Measurements from ENCODE around the gene DGKI.

Gene DGKI

GRCh38 chr7:137846827-137847567 lies at the start of gene DGKI:
Gene DGKI, minus strand, starts transcription at chr7:137846974.
- no peak for DNase-seq

GRCh38 chr7:137895301-137896221 lies 48.8 kb upstream of the DGKI start:
- DNase-seq, result no peak

DNA sequence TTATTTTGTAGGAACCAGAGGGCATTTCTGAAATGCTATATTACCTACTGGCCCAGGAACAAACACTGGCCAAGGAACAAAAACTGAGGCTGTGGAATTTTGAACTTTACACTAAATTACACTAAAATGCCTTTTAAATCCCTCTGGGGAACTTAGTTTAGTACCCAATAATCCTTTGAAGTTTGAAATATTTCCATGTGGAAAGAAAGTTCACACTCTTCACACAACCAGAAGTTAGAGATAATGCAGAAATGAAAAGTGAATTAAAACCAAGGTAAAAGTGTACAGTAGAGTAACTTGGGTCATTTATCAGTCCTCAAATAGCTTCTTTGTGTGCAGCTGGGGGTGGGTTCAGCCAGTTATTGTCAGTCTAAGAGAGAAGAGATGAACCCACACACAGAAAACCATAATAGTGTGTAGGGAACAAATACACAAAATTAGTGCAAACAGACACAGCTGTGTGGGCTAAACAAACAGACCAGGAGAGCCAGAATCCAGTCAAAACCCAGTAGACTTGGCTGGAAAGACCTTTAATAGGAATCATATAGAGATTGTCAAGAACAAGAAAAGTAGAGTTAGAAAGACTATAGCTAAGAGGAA lies 46.5 kb upstream of the DGKI start:
- no peak for DNase-seq

DNA sequence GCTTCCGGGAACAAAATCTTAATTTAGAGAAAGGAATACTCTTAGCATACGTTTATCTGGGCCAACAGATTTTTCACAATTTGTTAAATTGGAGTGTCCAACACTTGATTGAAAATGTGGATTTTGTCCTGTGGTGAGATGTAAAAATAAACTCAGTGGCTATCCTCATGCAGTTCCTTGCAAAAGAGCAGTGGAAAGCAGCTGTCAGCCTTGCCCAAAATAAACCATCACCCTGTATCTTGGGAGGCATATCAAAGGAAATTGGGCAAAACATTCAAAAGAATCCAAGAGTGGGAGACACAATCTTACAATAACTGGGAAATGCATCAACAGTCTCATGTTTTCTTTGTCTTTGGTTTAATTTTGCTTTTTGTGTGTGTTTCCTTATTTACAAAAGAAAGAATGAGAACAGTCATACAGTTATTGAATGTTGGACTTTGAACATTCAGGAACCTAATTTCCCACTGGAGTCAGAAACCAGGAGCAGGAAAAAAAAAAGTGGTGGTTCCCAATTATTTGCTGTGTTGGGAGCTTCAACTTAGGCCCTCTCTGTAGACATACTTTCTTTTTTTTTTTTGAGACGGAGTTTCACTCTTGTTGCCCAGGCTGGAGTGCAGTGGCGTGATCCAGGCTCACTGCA lies 44.4 kb upstream of the DGKI start:
- DNase-seq, result no peak

DNA sequence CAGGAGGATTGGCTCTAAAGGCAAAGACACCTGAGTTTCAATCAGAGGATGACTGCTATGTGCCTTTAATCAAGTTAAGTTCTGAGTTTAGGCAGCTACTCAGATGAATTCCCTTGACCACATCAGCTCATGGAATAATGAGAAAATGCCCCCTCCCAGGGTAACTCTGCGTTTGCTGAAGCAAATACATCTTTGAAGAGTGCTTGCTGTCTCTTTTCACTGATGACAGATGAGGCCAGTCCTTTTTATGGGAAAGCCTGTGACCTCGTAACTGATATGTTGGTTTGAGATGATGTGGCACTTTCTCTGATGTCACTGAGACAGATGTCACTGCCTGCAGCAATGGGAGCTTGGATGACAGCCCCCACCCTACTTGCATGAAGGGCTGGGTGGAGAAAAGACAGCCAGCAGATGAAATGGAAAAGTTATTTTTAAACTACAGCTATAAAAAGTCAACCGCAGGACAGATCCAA lies 43.7 kb upstream of the DGKI start:
- DNase-seq, result no peak

DNA sequence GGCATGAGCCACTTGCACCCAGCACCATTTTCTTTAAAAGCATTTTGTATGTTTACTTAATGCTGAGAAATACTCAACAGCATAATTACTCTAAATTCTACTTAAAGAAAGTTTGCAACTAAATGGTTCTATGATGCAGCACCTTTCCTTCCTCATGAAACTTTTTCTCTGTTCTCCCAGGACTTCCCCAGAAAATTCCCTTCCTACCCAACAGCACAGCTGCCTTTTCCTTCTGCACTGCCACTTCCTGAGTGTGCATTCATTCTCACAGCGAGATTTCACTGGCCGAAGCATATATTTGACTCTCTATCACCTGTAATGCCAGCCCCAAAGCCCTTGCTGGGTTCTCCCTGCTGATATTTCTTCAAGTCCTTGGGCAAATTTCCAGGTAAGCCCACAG lies 41.5 kb upstream of the DGKI start:
- no peak for DNase-seq

GRCh38 chr7:137886746-137887145 lies 40.0 kb upstream of the DGKI start:
- no peak for DNase-seq

DNA sequence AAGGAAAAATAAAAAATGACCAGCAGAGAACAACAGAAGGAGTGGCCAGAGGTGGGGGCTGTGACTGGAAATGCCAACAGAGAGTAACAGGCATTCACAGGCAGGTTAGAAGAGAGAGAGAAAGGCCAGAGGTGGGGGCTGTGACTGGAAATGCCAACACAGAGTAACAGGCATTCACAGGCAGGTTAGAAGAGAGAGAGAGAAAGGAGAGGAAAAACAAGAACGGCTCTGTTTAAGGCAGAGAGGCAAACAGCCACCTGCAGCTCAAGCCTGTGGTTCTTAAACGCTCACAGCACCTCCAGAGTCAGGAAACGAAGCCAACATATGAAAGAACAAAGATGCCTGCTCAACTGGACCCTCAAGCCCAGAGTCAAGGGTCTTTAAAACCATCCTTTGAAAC lies 39.5 kb upstream of the DGKI start:
- DNase-seq, result no peak

- DNase-seq, result no peak
These were observed 38.9 kb upstream of the DGKI start for GRCh38 chr7:137885678-137886077.

GRCh38 chr7:137882806-137883205 lies 36.0 kb upstream of the DGKI start:
- DNase-seq, result no peak

DNA sequence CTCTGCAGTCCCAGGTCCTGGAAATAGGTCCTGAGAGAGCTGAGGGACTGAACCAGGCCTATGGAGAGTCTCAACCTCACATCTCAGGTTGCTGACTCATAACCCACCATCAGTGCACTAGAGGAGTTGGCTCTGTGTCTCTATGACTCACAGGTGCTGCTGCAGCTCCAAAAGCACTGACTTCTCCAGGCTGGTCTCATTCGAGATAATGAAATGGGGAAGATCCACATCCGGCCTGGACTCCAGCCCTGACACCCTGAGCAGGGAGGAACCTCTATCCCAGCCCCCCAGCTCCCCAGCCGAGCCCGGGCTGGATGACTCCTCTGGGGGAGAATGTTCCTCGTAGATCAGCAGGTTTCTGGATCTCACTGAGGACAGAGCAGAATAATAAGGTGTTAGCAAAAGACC lies 35.5 kb upstream of the DGKI start:
- DNase-seq, result no peak

GRCh38 chr7:137881607-137882260 lies 35.0 kb upstream of the DGKI start:
- no peak for DNase-seq

DNA sequence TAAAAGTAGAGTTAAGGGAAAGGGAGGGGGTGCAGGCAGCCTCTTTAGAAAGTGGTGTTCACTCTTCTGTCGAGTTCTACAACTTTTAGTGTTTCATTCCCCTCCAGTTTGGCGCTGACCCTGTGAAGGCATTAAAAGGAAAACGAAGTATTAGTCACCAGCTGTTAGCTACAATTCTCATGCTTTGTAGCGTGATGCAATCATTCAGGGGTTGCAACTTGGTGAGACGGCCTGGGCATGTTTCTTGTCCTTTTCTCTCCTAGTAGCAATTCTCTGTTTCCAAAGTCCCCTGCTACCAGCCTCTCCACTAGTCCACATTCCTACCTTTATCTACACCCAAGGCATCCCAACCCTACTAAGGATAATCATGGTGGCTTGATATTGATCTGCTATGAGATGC lies 33.7 kb upstream of the DGKI start:
- DNase-seq, result no peak

- no peak for DNase-seq
These were observed 32.8 kb upstream of the DGKI start for GRCh38 chr7:137879357-137880158.

GRCh38 chr7:137878333-137878961 lies 31.7 kb upstream of the DGKI start:
- DNase-seq, result no peak

GRCh38 chr7:137877027-137877675 lies 30.4 kb upstream of the DGKI start:
- no peak for DNase-seq

DNA sequence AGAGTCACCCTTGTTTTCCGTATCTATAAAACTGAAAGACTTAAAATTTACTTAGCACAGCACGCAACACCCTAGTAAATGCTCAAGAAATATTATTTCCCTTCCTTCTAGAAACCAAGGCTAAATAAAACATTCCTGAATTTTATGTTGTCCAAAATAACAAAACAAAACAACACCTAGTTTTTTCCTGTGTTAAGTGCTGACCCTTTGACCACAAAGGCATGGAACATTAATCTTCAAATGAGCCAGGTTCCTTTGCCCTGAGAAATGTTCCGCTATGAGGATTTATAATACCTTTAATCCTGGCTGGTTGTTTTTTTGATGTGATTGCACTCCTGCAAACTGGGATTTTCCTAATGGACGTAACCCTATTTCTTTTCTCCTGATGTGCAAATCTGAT lies 29.0 kb upstream of the DGKI start:
- DNase-seq, result no peak

- DNase-seq, result no peak
These were observed 27.4 kb upstream of the DGKI start for GRCh38 chr7:137873979-137874777.

- no peak for DNase-seq
These were observed 26.8 kb upstream of the DGKI start for GRCh38 chr7:137873524-137873923.
